ENCODE data around the gene MEF2B.

The MEF2B gene

DNA sequence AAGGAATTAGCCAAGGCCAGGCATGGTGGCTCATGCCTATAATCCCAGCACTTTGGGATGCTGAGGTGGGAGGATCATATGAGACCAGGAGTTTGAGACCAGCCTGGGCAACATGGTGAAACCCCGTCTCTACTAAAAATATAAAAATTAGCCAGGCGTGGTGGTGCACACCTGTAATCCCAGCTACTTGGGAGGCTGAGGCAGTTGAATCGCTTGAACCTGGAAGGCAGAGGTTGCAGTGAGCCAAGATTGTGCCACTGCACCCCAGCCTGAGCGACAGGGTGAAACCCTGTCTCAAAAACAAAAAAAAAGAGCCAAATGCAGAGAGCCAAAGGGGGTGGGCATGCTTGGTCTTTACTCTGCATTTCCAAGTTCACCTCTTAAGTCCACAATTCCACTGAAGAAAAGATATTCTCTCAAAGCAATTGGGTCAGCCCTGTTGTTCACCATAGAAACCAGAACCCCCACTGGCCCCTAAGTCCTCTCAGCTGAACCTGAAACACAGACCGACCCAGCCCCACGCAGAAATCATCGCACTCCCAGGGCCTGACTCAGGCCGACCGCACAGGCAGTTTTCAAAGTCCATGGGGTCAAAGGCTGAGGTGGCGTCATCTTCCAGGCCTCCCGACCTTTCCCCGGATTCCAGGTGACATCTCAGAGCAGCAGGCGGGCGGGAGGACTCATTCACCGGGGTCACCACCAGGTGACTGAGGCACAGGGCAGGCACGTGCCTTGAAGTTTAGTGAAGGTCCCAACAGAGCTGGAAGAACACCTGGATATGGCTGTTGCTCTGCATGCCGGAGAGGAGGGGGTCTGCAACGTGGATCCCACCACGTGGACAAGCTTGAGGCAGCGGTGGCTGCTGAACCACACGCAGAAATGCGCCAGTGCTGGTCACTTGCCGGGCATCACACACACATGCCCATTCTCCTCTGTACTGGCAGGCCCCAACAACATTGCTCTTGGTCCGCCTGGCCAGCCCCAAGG is 73.1 kb downstream of the MEF2B start:
- DNase-seq: no peak

DNA sequence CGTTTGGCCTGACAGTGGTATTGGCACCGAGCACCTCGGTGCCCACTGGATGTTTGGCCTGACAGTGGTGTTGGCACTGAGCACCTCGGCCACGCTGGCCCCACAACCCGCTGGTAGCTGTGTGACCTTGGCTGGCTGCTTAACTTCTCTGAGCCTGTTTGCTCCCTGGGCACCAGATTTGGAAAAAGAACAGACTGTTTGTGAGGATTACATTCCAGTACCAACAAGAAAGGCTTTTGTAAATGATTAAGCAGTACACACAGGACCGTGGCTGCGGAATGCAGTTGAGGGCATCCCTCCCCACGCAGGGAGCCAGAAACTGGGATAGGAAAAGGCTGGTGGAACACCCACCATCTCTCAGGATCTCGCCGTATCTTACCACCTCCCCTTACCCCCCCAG is 74.4 kb downstream of the MEF2B start:
- DNase-seq: no peak

Measured in CD4-positive, alpha-beta T cell treated with Interleukin-4 for 4 hours (primary cell).